Uterus (tissue), 4 donors: ENCODE results near the gene RPS19. TPM values are rescaled to one million over a fixed set of nuclear protein-coding genes. Genes with fewer than 3 reads are reported as not detected.

Source experiments
- DNase-seq, 2 donors: peaks; one replicate each; pipeline ENCODE4 v3.0.0-alpha.2; 2019 to 2020
- H3K27ac ChIP-seq, 2 donors: fragments of 200-600 bp; sonication (generic); 1 replicate in 1 of 2; 2 replicates in 1 of 2; pipeline ENCODE4 v1.5.1; 2016 to 2018
- H3K27me3 ChIP-seq, 2 donors: fragments of 200-600 bp; sonication (generic); one replicate each; pipeline ENCODE4 v1.5.1; 2018 to 2019; ENCODE audit warnings: control low read depth in 1 of 2
- H3K36me3 ChIP-seq, 2 donors: fragments of 200-600 bp; sonication (generic); one replicate each; pipeline ENCODE4 v1.5.1; 2019; ENCODE audit warnings: control low read depth in 1 of 2
- H3K4me1 ChIP-seq, 2 donors: fragments of 200-600 bp; sonication (generic); one replicate each; pipeline ENCODE4 v1.5.1; 2018 to 2019; ENCODE audit warnings: control low read depth in 1 of 2
- H3K4me3 ChIP-seq, 2 donors: fragments of 200-600 bp; sonication (generic); 1 replicate in 1 of 2; 2 replicates in 1 of 2; pipeline ENCODE4 v1.5.1; 2018 to 2019; ENCODE audit warnings: mild to moderate bottlenecking in 1 of 2
- H3K9me3 ChIP-seq, 2 donors: fragments of 200-600 bp; sonication (generic); one replicate each; pipeline ENCODE4 v1.5.1; 2019; ENCODE audit warnings: control low read depth in 1 of 2
- CTCF ChIP-seq, 4 experiments: fragments of 200-600 bp in 2 of 4; fragments of 450-650 bp in 2 of 4; sonication (generic) in 2 of 4; IDR thresholded peaks; one replicate each; pipeline ENCODE4 v1.5.1; 2016 to 2019; ENCODE audit warnings: antibody characterized with exemption in 4 of 4, mild to moderate bottlenecking in 2 of 4, moderate library complexity in 1 of 4
- POLR2A ChIP-seq, 2 donors: fragments of 450-650 bp; IDR thresholded peaks; one replicate each; pipeline ENCODE4 v1.6.1; 2016; ENCODE audit warnings: antibody characterized with exemption in 2 of 2, mild to moderate bottlenecking in 1 of 2, moderate library complexity in 1 of 2
- intact Hi-C: fragments of 100-400 bp; cut with DNase I; formaldehyde crosslinking; loops from one replicate; pipeline ENCODE4 v1.15.1; 2023; ENCODE audit warnings: low total_unique reads
- total RNA-seq, 4 donors: library from RNA; depleted of rRNA in 3 of 4; stranded (reverse); fragments of >200 nt in 3 of 4; gene quantifications; one replicate each; pipeline versions ENCODE4 v1.1.0 to v1.2.4, GENCODE V29; 2014 to 2023
- donor health status: DM: yes; HTN: yes; CAD: no.

The RPS19 gene
- total RNA-seq, 4 donors from 2014 or later: 324 to 1,895 (median 1,094) TPM

DNA sequence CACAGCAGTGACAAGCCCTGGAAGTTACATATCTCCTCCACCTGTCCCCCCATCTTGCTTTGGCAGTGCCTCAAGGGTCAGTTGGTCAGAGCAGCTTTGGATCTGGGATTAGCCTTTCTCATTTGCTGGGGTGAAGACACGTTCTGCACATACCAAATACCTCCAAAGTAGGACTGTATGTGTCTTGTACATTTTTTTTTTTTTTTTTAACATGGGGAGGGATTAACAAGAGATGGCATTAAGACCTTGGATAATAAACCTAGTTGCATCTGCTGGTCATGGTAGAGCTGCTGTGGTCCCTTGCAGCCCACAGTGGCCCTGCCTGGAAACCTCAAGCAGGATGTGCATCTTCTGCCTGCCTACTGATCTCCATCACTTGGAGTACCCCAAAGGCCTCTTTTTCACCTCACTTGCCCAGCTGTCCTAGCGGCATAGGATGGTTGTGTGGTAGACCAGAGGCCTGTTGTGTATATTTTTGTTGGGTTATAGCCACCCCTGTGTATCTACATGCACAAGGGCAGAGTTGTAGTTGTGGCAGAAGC is 2.5 kb downstream of the RPS19 start:
- no peak overlapping the region for H3K4me3 ChIP-seq
- H3K4me1 ChIP-seq: peaks cover 6 to 27% of the 10 kb centered on the region in 2 donors
- no peaks in the 10 kb centered on the region for H3K36me3 ChIP-seq
- H3K9me3 ChIP-seq: no peaks in the 10 kb centered on the region
- no peak for DNase-seq
- no peaks in the 10 kb centered on the region for H3K27me3 ChIP-seq
- intact Hi-C loops: no loop called here
- no peak overlapping the region for H3K27ac ChIP-seq
- TF ChIP-seq CTCF (IDR thresholded peaks at IDR 0.05) (no peak), POLR2A (IDR thresholded peaks at IDR 0.05) (no peak)

- no peak overlapping the region for H3K4me3 ChIP-seq
- DNase-seq: no peak
- no peaks in the 10 kb centered on the region for H3K9me3 ChIP-seq
- TF ChIP-seq CTCF (IDR thresholded peaks at IDR 0.05) (no peak), POLR2A (IDR thresholded peaks at IDR 0.05) (no peak)
- intact Hi-C loops: no loop called here
- no peaks in the 10 kb centered on the region for H3K36me3 ChIP-seq
- no peaks in the 10 kb centered on the region for H3K27me3 ChIP-seq
- no peak overlapping the region for H3K27ac ChIP-seq
- peaks cover 6 to 27% of the 10 kb centered on the region in 2 donors for H3K4me1 ChIP-seq
Measured at GRCh38 chr19:41863209-41863931, 3.3 kb downstream of the RPS19 start.

GRCh38 chr19:41864374-41864773 is 4.3 kb downstream of the RPS19 start:
- no peak for DNase-seq
- Histone ChIP-seq H3K9me3 (no peaks in the 10 kb centered on the region), H3K4me3 (no peak overlapping the region), H3K27ac (no peak overlapping the region), H3K36me3 (no peaks in the 10 kb centered on the region), H3K4me1 (peaks cover 6 to 27% of the 10 kb centered on the region in 2 donors), H3K27me3 (no peaks in the 10 kb centered on the region)
- TF ChIP-seq POLR2A (IDR thresholded peaks at IDR 0.05) (no peak), CTCF (IDR thresholded peaks at IDR 0.05) (no peak)
- intact Hi-C loops: no loop called here

- no peak overlapping the region for H3K4me3 ChIP-seq
- H3K27ac ChIP-seq: no peak overlapping the region
- peaks cover under 1 to 23% of the 10 kb centered on the region in 2 donors for H3K4me1 ChIP-seq
- no peak for TF ChIP-seq POLR2A (IDR thresholded peaks at IDR 0.05)
- no peak for TF ChIP-seq CTCF (IDR thresholded peaks at IDR 0.05)
- no peaks in the 10 kb centered on the region for H3K27me3 ChIP-seq
- DNase-seq: no peak
- H3K36me3 ChIP-seq: no peaks in the 10 kb centered on the region
- intact Hi-C loops: no loop called here
- no peaks in the 10 kb centered on the region for H3K9me3 ChIP-seq
Measured at GRCh38 chr19:41866284-41866683, 6.2 kb downstream of the RPS19 start.

- intact Hi-C loops: no loop called here
- H3K9me3 ChIP-seq: no peaks in the 10 kb centered on the region
- no peaks in the 10 kb centered on the region for H3K27me3 ChIP-seq
- peaks cover 0 to 4% of the 10 kb centered on the region in 2 donors for H3K4me1 ChIP-seq
- H3K27ac ChIP-seq: no peak overlapping the region
- DNase-seq: no peak
- no peak overlapping the region for H3K4me3 ChIP-seq
- no peaks in the 10 kb centered on the region for H3K36me3 ChIP-seq
- TF ChIP-seq CTCF (IDR thresholded peaks at IDR 0.05): no peak
- TF ChIP-seq POLR2A (IDR thresholded peaks at IDR 0.05): no peak
Measured at GRCh38 chr19:41868120-41868988, 8.3 kb downstream of the RPS19 start.
